Ramos (cell line): ENCODE measurements around the gene ST3GAL3.

Source experiments
- in situ Hi-C: fragments of 300-500 bp; cut with MboI; formaldehyde crosslinking; loops from one replicate; pipeline ENCODE4 v1.14.3; 2022; ENCODE audit warnings: low sequenced_read_pairs; ENCODE audit not compliant: unreplicated experiment

The ST3GAL3 gene

GRCh38 chr1:43781574-43781973 lies 74.2 kb downstream of the ST3GAL3 start:
- in situ Hi-C loops: no loop called here

GRCh38 chr1:43783096-43783670 lies 75.8 kb downstream of the ST3GAL3 start:
- in situ Hi-C loops: no loop called here

GRCh38 chr1:43783671-43784205 lies 76.4 kb downstream of the ST3GAL3 start:
- in situ Hi-C loops: no loop called here

- in situ Hi-C loops: no loop called here
These were observed 79.0 kb downstream of the ST3GAL3 start for GRCh38 chr1:43786201-43786958.

GRCh38 chr1:43786960-43787359 lies 79.6 kb downstream of the ST3GAL3 start:
- in situ Hi-C loops: no loop called here

- in situ Hi-C loops: no loop called here
These were observed 82.5 kb downstream of the ST3GAL3 start for GRCh38 chr1:43789604-43790550.

GRCh38 chr1:43791243-43791642 lies 83.9 kb downstream of the ST3GAL3 start:
- in situ Hi-C loops: no loop called here

- in situ Hi-C loops: no loop called here
These were observed 88.8 kb downstream of the ST3GAL3 start for GRCh38 chr1:43796111-43796581.

- in situ Hi-C loops: no loop called here
These were observed 90.6 kb downstream of the ST3GAL3 start for GRCh38 chr1:43797891-43798290.

- in situ Hi-C loops: no loop called here
These were observed 92.6 kb downstream of the ST3GAL3 start for GRCh38 chr1:43799656-43800635.

GRCh38 chr1:43800771-43801170 lies 93.4 kb downstream of the ST3GAL3 start:
- in situ Hi-C loops: no loop called here

- in situ Hi-C loops: no loop called here
These were observed 93.9 kb downstream of the ST3GAL3 start for GRCh38 chr1:43801203-43801602.

- in situ Hi-C loops: no loop called here
These were observed 95.1 kb downstream of the ST3GAL3 start for GRCh38 chr1:43802356-43802980.

GRCh38 chr1:43803105-43803504 lies 95.8 kb downstream of the ST3GAL3 start:
- in situ Hi-C loops: no loop called here

- in situ Hi-C loops: no loop called here
These were observed 96.3 kb downstream of the ST3GAL3 start for GRCh38 chr1:43803646-43804045.

- in situ Hi-C loops: no loop called here
These were observed 97.2 kb downstream of the ST3GAL3 start for GRCh38 chr1:43804569-43804968.

- in situ Hi-C loops: no loop called here
These were observed 98.0 kb downstream of the ST3GAL3 start for GRCh38 chr1:43805340-43805739.

- in situ Hi-C loops: no loop called here
These were observed 98.8 kb downstream of the ST3GAL3 start for GRCh38 chr1:43806183-43806582.

GRCh38 chr1:43809097-43809673 lies 101.8 kb downstream of the ST3GAL3 start:
- in situ Hi-C loops: no loop called here
